ENCODE measurements around the gene PABPN1L.
"Not testable (repeated sequence)": the region's sequence is repeated elsewhere in the genome, so short reads cannot be mapped to it uniquely, and the experiment has no call there.

The PABPN1L gene

GRCh38 chr16:88824256-88825077 is 42.0 kb downstream of the PABPN1L start:
- no peaks in the 10 kb centered on the region for H3K36me3 ChIP-seq (replicated peaks)
- no peak for TF ChIP-seq CTCF (IDR thresholded peaks at IDR 0.05; ENCODE audit: low read depth, low read length, missing control alignments)
- no peak overlapping the region for H3K27ac ChIP-seq
- in situ Hi-C loops (cut with HindIII; ENCODE audit: low pct_ligation_motif_present, low sequenced_read_pairs) = no loop called here
- H3K4me3 ChIP-seq (ENCODE audit: low read depth, low read length) = no peak overlapping the region
- no peak for DNase-seq
- no peaks in the 10 kb centered on the region for H3K27me3 ChIP-seq (replicated peaks)

GRCh38 chr16:88823646-88824045 is 42.8 kb downstream of the PABPN1L start:
- H3K27me3 ChIP-seq (replicated peaks); H3K36me3 ChIP-seq (replicated peaks); H3K4me3 ChIP-seq (ENCODE audit: low read depth, low read length); DNase-seq; H3K27ac ChIP-seq; in situ Hi-C loops (cut with HindIII; ENCODE audit: low pct_ligation_motif_present, low sequenced_read_pairs): not testable (repeated sequence)

GRCh38 chr16:88822281-88823040 is 44.0 kb downstream of the PABPN1L start:
- DNase-seq = no peak
- H3K36me3 ChIP-seq (replicated peaks) = no peaks in the 10 kb centered on the region
- no peak overlapping the region for H3K27ac ChIP-seq
- no peaks in the 10 kb centered on the region for H3K27me3 ChIP-seq (replicated peaks)
- H3K4me3 ChIP-seq (ENCODE audit: low read depth, low read length) = no peak overlapping the region
- no peak for TF ChIP-seq CTCF (IDR thresholded peaks at IDR 0.05; ENCODE audit: low read depth, low read length, missing control alignments)
- in situ Hi-C loops (cut with HindIII; ENCODE audit: low pct_ligation_motif_present, low sequenced_read_pairs) = no loop called here

GRCh38 chr16:88821168-88821850 is 45.2 kb downstream of the PABPN1L start:
- DNase-seq = no peak
- Histone ChIP-seq H3K27me3 (replicated peaks) (no peaks in the 10 kb centered on the region), H3K4me3 (ENCODE audit: low read depth, low read length) (no peak overlapping the region), H3K36me3 (replicated peaks) (no peaks in the 10 kb centered on the region), H3K27ac (no peak overlapping the region)
- in situ Hi-C loops (cut with HindIII; ENCODE audit: low pct_ligation_motif_present, low sequenced_read_pairs) = no loop called here
- peak; percentile 8 for TF ChIP-seq CTCF (IDR thresholded peaks at IDR 0.05; ENCODE audit: low read depth, low read length, missing control alignments)

- Histone ChIP-seq H3K27me3 (replicated peaks) (no peaks in the 10 kb centered on the region), H3K4me3 (ENCODE audit: low read depth, low read length) (no peak overlapping the region), H3K36me3 (replicated peaks) (no peaks in the 10 kb centered on the region), H3K27ac (no peak overlapping the region)
- TF ChIP-seq CTCF (IDR thresholded peaks at IDR 0.05; ENCODE audit: low read depth, low read length, missing control alignments) = no peak
- in situ Hi-C loops (cut with HindIII; ENCODE audit: low pct_ligation_motif_present, low sequenced_read_pairs) = no loop called here
- DNase-seq = no peak
Observed at GRCh38 chr16:88820385-88821025, 46.0 kb downstream of the PABPN1L start.

Measured in brain microvascular endothelial cell (primary cell).